GM21723 (cell line): ENCODE data around the gene ZNF341.
"Not testable (repeated sequence)": the region's sequence is repeated elsewhere in the genome, so short reads cannot be mapped to it uniquely, and the experiment has no call there.

ENCODE experiments used
- ATAC-seq: cut with Tn5 transposase; IDR thresholded peaks from one replicate; pipeline ENCODE4 v1.9.1; 2021; ENCODE audit warnings: mild to moderate bottlenecking, moderate library complexity; ENCODE audit not compliant: unreplicated experiment

Gene ZNF341

GRCh38 chr20:33728463-33728862 is 3.3 kb upstream of the ZNF341 start:
- no peak for ATAC-seq

GRCh38 chr20:33729101-33729500 is 2.7 kb upstream of the ZNF341 start:
- no peak for ATAC-seq

- ATAC-seq, result no peak
These were observed 677 bp upstream of the ZNF341 start for GRCh38 chr20:33730946-33731692.

GRCh38 chr20:33732166-33732970 is 572 bp downstream of the ZNF341 start:
- ATAC-seq, result peak; percentile 59

GRCh38 chr20:33733654-33734576 is 2.1 kb downstream of the ZNF341 start:
- no peak for ATAC-seq

GRCh38 chr20:33736962-33737361 is 5.2 kb downstream of the ZNF341 start:
- no peak for ATAC-seq

GRCh38 chr20:33739493-33739892 is 7.7 kb downstream of the ZNF341 start:
- no peak for ATAC-seq

GRCh38 chr20:33740189-33740588 is 8.4 kb downstream of the ZNF341 start:
- ATAC-seq, result no peak

- no peak for ATAC-seq
These were observed 12.4 kb downstream of the ZNF341 start for GRCh38 chr20:33744181-33744580.

GRCh38 chr20:33744773-33745385 is 13.1 kb downstream of the ZNF341 start:
- no peak for ATAC-seq

GRCh38 chr20:33746325-33746998 is 14.7 kb downstream of the ZNF341 start:
- ATAC-seq, result no peak

GRCh38 chr20:33751775-33752174 is 20.0 kb downstream of the ZNF341 start:
- ATAC-seq, result no peak

GRCh38 chr20:33753143-33753542 is 21.3 kb downstream of the ZNF341 start:
- no peak for ATAC-seq

- no peak for ATAC-seq
These were observed 22.0 kb downstream of the ZNF341 start for GRCh38 chr20:33753763-33754162.

- ATAC-seq, result not testable (repeated sequence)
These were observed 24.2 kb downstream of the ZNF341 start for GRCh38 chr20:33755936-33756490.

- ATAC-seq, result no peak
These were observed 25.2 kb downstream of the ZNF341 start for GRCh38 chr20:33757046-33757445.

GRCh38 chr20:33757458-33757857 is 25.7 kb downstream of the ZNF341 start:
- no peak for ATAC-seq

GRCh38 chr20:33761698-33762250 is 30.0 kb downstream of the ZNF341 start:
- no peak for ATAC-seq

GRCh38 chr20:33765099-33765498 is 33.3 kb downstream of the ZNF341 start:
- ATAC-seq, result no peak

GRCh38 chr20:33765592-33765991 is 33.8 kb downstream of the ZNF341 start:
- no peak for ATAC-seq
